Thoracic aorta (tissue), 2 donors: Measurements from ENCODE around the gene AUTS2. TPM values are rescaled to one million over a fixed set of nuclear protein-coding genes. Genes with fewer than 3 reads are reported as not detected.

Experiments
- ATAC-seq: fragments of 150-250 bp; one replicate; pipeline ENCODE4 v1.8.0; 2017; ENCODE audit warnings: low read depth; ENCODE audit not compliant: insufficient number of reproducible peaks, low FRiP score
- DNase-seq: peaks from one replicate; pipeline ENCODE4 v3.0.0-alpha.2; 2020; ENCODE audit warnings: low spot score
- H3K27ac ChIP-seq, 2 donors: fragments of 200-600 bp; sonication (generic); 1 replicate in 1 of 2; 2 replicates in 1 of 2; pipeline ENCODE4 v1.5.1; 2016; ENCODE audit warnings: mild to moderate bottlenecking in 2 of 2, moderate library complexity in 2 of 2
- H3K27me3 ChIP-seq: fragments of 200-600 bp; sonication (generic); replicated peaks from 2 replicates; pipeline ENCODE4 v1.6.0; 2016; ENCODE audit warnings: mild to moderate bottlenecking; ENCODE audit not compliant: insufficient read depth
- H3K36me3 ChIP-seq: fragments of 200-600 bp; sonication (generic); one replicate; pipeline ENCODE4 v1.5.1; 2016
- H3K4me1 ChIP-seq, 2 donors: fragments of 200-600 bp; sonication (generic); 1 replicate in 1 of 2; 2 replicates in 1 of 2; pipeline versions ENCODE4 v1.5.1 to v1.6.0; 2016; ENCODE audit warnings: low read depth in 2 of 2, mild to moderate bottlenecking in 1 of 2; ENCODE audit not compliant: control insufficient read depth in 1 of 2
- H3K4me3 ChIP-seq: fragments of 200-600 bp; sonication (generic); 2 replicates; pipeline ENCODE4 v1.5.1; 2016; ENCODE audit warnings: mild to moderate bottlenecking
- H3K9me3 ChIP-seq: fragments of 200-600 bp; sonication (generic); 2 replicates; pipeline ENCODE4 v1.5.1; 2016
- CTCF ChIP-seq: fragments of 200-600 bp; sonication (generic); IDR thresholded peaks from one replicate; pipeline ENCODE4 v1.5.1; 2019; ENCODE audit warnings: antibody characterized with exemption
- total RNA-seq, 2 donors: library from RNA; depleted of rRNA; stranded (reverse); fragments of >200 nt; gene quantifications; one replicate each; pipeline versions ENCODE4 v1.1.0 to v1.2.3, GENCODE V29; 2016

AUTS2 gene
- total RNA-seq, 2 donors from 2014 or later, result 49.4 to 101 TPM

- Histone ChIP-seq H3K36me3 (no peaks in the 10 kb centered on the region), H3K27ac (no peak overlapping the region), H3K27me3 (no peaks in the 10 kb centered on the region), H3K4me1 (peaks cover 4 to 25% of the 10 kb centered on the region in 2 donors), H3K9me3 (no peaks in the 10 kb centered on the region), H3K4me3 (no peak overlapping the region)
- ATAC-seq (no peak), DNase-seq (no peak)
- no peak for TF ChIP-seq CTCF
Measured at GRCh38 chr7:70137126-70137525, 538.9 kb downstream of the AUTS2 start.

- Histone ChIP-seq H3K9me3 (no peaks in the 10 kb centered on the region), H3K27ac (no peak overlapping the region), H3K27me3 (no peaks in the 10 kb centered on the region), H3K36me3 (no peaks in the 10 kb centered on the region), H3K4me1 (peaks cover 0 to 16% of the 10 kb centered on the region in 2 donors), H3K4me3 (no peak overlapping the region)
- ATAC-seq, result no peak
- no peak for DNase-seq
- TF ChIP-seq CTCF, result no peak
Measured at GRCh38 chr7:70142247-70142932, 544.1 kb downstream of the AUTS2 start.

- ATAC-seq (no peak), DNase-seq (no peak)
- H3K27ac ChIP-seq, result no peak overlapping the region
- H3K27me3 ChIP-seq, result no peaks in the 10 kb centered on the region
- H3K4me1 ChIP-seq, result peaks cover 0 to 15% of the 10 kb centered on the region in 2 donors
- no peak for TF ChIP-seq CTCF
- H3K4me3 ChIP-seq, result no peak overlapping the region
- no peaks in the 10 kb centered on the region for H3K9me3 ChIP-seq
- no peaks in the 10 kb centered on the region for H3K36me3 ChIP-seq
Measured at GRCh38 chr7:70143075-70144044, 545.1 kb downstream of the AUTS2 start.

- Histone ChIP-seq H3K4me3 (no peak overlapping the region), H3K9me3 (no peaks in the 10 kb centered on the region), H3K4me1 (no peaks in the 10 kb centered on the region), H3K36me3 (no peaks in the 10 kb centered on the region), H3K27ac (no peak overlapping the region), H3K27me3 (no peaks in the 10 kb centered on the region)
- TF ChIP-seq CTCF, result no peak
- ATAC-seq, result no peak
- DNase-seq, result no peak
Measured at GRCh38 chr7:70148997-70149396, 550.7 kb downstream of the AUTS2 start.

GRCh38 chr7:70152313-70152712 lies 554.0 kb downstream of the AUTS2 start:
- TF ChIP-seq CTCF, result no peak
- H3K4me1 ChIP-seq, result no peaks in the 10 kb centered on the region
- no peaks in the 10 kb centered on the region for H3K27me3 ChIP-seq
- no peak overlapping the region for H3K27ac ChIP-seq
- no peak for ATAC-seq
- DNase-seq, result no peak
- H3K36me3 ChIP-seq, result no peaks in the 10 kb centered on the region
- H3K9me3 ChIP-seq, result no peaks in the 10 kb centered on the region
- H3K4me3 ChIP-seq, result no peak overlapping the region
